ENCODE measurements around the gene LEF1. TPM values are rescaled to one million over a fixed set of nuclear protein-coding genes. Genes with fewer than 3 reads are reported as not detected.

LEF1 gene
- total and polyA plus RNA-seq, 2 of the 8 experiments (the other 6 are each of a cell fraction or from before 2014, with no cell fraction given) = 2.6 to 5.2 TPM

DNA sequence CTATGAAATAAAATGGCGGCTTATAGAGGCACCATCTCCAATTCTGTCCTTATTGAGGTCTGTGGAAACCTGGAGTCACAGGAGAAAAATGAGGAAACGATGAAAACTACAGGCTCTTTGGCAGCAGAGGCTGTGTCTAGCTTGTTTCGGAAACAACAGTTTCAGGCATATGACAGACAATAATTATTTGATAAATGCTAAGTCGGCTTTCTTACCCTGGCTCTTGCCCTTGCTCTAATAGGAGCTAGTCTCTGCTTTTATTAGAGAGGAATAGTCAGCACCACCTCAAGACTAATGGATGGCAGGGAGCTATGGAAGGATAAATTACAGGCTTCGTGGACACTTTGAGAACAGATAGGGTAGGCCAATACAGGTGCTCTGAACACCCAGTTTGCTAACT lies 154.8 kb downstream of the LEF1 start:
- H3K18ac ChIP-seq (ENCODE audit: extremely low read depth, low read length) = no peak overlapping the region
- peaks cover 0 to 26% (median 12%) of the 10 kb centered on the region in 4 experiments; a peak in 5 of 8 replicates for H3K36me3 ChIP-seq (ENCODE audit: control insufficient read depth in 2 of 4, insufficient read depth in 4 of 4, low read length in 3 of 4)
- H3K4me3 ChIP-seq (ENCODE audit: extremely low read depth in 1 of 4, insufficient read depth in 2 of 4, low read depth in 3 of 4, low read length in 4 of 4) = no peak overlapping the region
- H2BK5ac ChIP-seq (ENCODE audit: low read depth, low read length) = no peak overlapping the region
- no peak overlapping the region for H3K4ac ChIP-seq (replicated peaks; ENCODE audit: insufficient read length, low read depth, low read length)
- H2BK120ac ChIP-seq (replicated peaks; ENCODE audit: low read depth, low read length) = no peak overlapping the region
- H2BK12ac ChIP-seq (ENCODE audit: low read depth, low read length) = no peak overlapping the region
- H3K9me3 ChIP-seq (ENCODE audit: insufficient read depth in 2 of 2, low read depth in 1 of 2, low read length in 1 of 2) = no peaks in the 10 kb centered on the region
- POLR2A ChIA-PET (ENCODE audit: partially characterized antibody) = no interaction called here
- no peak overlapping the region for H2AFZ ChIP-seq (ENCODE audit: low read length)
- no peak overlapping the region for H2AK5ac ChIP-seq (ENCODE audit: low read depth, low read length)
- H3K4me2 ChIP-seq (ENCODE audit: insufficient read depth in 1 of 2, low read depth in 2 of 2, low read length in 2 of 2) = no peak overlapping the region
- no peak overlapping the region for H4K8ac ChIP-seq (ENCODE audit: extremely low read depth, insufficient read depth, low read length)
- FAIRE-seq (no peak), DNase-seq (ENCODE audit: low read depth in 1 of 2, low spot score in 2 of 2) (no peak)
- no peak overlapping the region for H4K5ac ChIP-seq (ENCODE audit: insufficient read length, low read depth, low read length)
- H3K79me1 ChIP-seq (ENCODE audit: low read depth, low read length) = no peaks in the 10 kb centered on the region
- H2BK15ac ChIP-seq (ENCODE audit: low read length) = no peak overlapping the region
- CTCF ChIA-PET (ENCODE audit: partially characterized antibody) = interaction anchor here (0.6 to 9.3 kb wide), 8 partner anchors 9 to 558 kb away, joined by 3 to 119 read pairs (median 4); no protein-coding TSS in a partner anchor
- no peak overlapping the region for H3K56ac ChIP-seq (replicated peaks; ENCODE audit: insufficient read length, low read depth, low read length)
- H3K79me2 ChIP-seq (ENCODE audit: control insufficient read depth in 1 of 2, insufficient read depth in 2 of 2, low read length in 2 of 2) = 0 out of 4 replicates have a peak, but pooled peaks cover 0 to under 1% of the 10 kb centered on the region in 2 experiments
- no peak overlapping the region for H3K9ac ChIP-seq (replicated peaks in 1 of 4; ENCODE audit: extremely low read depth in 1 of 4, low read depth in 3 of 4, low read length in 3 of 4)
- 87% methylated on average over 5 of the region's 5 CpGs; no CpG with 5 or more reads in 1 of the 2 experiments for WGBS, 2 experiments (ENCODE audit: extremely low coverage in 1 of 2, insufficient coverage in 1 of 2, insufficient read length in 1 of 2, insufficient replicate concordance in 2 of 2, low coverage in 1 of 2, low lambda C conversion rate in 2 of 2, missing lambda C conversion rate in 1 of 2)
- H3K4me1 ChIP-seq (replicated peaks in 1 of 4; ENCODE audit: control insufficient read depth in 3 of 4, insufficient read depth in 4 of 4, low read length in 3 of 4) = no peaks in the 10 kb centered on the region
- H3K27ac ChIP-seq (ENCODE audit: low read depth, low read length) = no peak overlapping the region
- no peak for TF ChIP-seq RBBP5 (IDR thresholded peaks at IDR 0.05; ENCODE audit: borderline replicate concordance, low read depth, low read length)
- TF ChIP-seq, protein P1, sequence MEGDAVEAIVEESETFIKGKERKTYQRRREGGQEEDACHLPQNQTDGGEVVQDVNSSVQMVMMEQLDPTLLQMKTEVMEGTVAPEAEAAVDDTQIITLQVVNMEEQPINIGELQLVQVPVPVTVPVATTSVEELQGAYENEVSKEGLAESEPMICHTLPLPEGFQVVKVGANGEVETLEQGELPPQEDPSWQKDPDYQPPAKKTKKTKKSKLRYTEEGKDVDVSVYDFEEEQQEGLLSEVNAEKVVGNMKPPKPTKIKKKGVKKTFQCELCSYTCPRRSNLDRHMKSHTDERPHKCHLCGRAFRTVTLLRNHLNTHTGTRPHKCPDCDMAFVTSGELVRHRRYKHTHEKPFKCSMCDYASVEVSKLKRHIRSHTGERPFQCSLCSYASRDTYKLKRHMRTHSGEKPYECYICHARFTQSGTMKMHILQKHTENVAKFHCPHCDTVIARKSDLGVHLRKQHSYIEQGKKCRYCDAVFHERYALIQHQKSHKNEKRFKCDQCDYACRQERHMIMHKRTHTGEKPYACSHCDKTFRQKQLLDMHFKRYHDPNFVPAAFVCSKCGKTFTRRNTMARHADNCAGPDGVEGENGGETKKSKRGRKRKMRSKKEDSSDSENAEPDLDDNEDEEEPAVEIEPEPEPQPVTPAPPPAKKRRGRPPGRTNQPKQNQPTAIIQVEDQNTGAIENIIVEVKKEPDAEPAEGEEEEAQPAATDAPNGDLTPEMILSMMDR (IDR thresholded peaks at IDR 0.05; ENCODE audit: control extremely low read depth in 1 of 3, insufficient read depth in 1 of 3, low read depth in 1 of 3, low read length in 3 of 3) = no peak
- TF ChIP-seq YY1 (IDR thresholded peaks at IDR 0.05; ENCODE audit: low read depth, low read length) = no peak
- TF ChIP-seq, protein P2, sequence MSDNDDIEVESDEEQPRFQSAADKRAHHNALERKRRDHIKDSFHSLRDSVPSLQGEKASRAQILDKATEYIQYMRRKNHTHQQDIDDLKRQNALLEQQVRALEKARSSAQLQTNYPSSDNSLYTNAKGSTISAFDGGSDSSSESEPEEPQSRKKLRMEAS (IDR thresholded peaks at IDR 0.05) = no peak
- H4K91ac ChIP-seq (replicated peaks; ENCODE audit: insufficient read length, low read length) = no peak overlapping the region
- no peak overlapping the region for H2BK20ac ChIP-seq (ENCODE audit: low read length)
- no peaks in the 10 kb centered on the region for H3K27me3 ChIP-seq (replicated peaks in 1 of 4; ENCODE audit: control insufficient read depth in 3 of 4, extremely low read depth in 1 of 4, insufficient read depth in 3 of 4, low read length in 3 of 4)
- peaks cover 0 to 2% of the 10 kb centered on the region in 2 experiments for H4K20me1 ChIP-seq (replicated peaks in 1 of 2; ENCODE audit: control insufficient read depth in 1 of 2, insufficient read depth in 2 of 2, low read length in 2 of 2)
- no peak overlapping the region for H3K14ac ChIP-seq (ENCODE audit: insufficient read length)
- H3K23me2 ChIP-seq (ENCODE audit: low read depth, low read length) = no peaks in the 10 kb centered on the region
- H3K23ac ChIP-seq (ENCODE audit: insufficient read length) = no peak overlapping the region

All from H1 (cell line).